ENCODE data around the gene CRIM1.

CRIM1 gene

DNA sequence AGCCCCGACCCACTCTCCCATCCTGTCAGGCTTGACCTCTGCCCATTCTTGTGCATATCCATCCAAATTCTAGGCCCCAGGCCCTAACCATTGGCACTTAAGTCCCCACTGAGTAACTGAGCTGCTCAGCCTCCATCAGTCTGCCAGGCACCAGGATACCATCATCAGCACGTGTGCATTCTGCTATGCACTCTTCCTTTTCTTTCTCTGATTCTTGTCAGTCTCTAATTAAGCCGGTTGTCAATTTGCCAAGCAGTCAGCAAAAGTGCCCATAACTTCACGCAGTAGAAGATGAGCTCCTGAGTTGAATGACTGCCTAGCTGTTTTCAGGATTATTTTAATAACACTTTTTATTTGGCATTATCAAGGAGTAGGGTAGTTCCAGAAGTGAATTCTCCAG lies 135.2 kb downstream of the CRIM1 start:
- no peak for DNase-seq

- DNase-seq, result no peak
Observed at GRCh38 chr2:36492216-36492945, 136.8 kb downstream of the CRIM1 start.

- DNase-seq, result no peak
Observed at GRCh38 chr2:36493306-36493705, 137.7 kb downstream of the CRIM1 start.

GRCh38 chr2:36497570-36498163 lies 142.1 kb downstream of the CRIM1 start:
- no peak for DNase-seq

DNA sequence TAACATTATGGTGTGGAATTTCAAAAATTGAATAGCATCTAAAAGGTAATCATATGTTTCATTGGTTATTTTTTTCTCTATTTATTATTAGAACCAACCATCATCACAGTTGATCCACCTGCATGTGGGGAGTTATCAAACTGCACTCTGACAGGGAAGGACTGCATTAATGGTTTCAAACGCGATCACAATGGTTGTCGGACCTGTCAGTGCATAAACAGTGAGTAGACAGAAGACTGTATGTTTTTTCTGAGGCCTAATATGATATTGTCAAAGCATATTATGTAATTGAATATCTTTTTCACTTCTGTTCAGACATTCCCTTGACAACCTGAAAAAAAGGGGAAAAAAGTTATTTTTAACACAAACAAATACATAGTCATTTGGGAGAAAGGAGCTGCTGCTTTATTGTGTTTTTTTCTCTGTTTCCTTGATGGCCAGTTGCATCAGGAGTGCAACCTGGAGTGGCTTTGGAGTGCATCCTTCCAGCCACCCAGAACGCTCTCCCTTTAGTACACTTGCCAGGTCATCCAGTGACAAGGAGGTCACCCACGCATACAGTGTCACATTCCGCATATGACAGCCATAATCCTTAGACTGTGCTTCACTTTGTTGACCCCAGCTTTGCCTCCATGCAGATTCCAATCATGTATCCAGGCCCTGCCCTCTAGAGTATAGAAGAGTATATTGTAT lies 143.7 kb downstream of the CRIM1 start:
- DNase-seq, result no peak

GRCh38 chr2:36500072-36500471 lies 144.5 kb downstream of the CRIM1 start:
- no peak for DNase-seq

DNA sequence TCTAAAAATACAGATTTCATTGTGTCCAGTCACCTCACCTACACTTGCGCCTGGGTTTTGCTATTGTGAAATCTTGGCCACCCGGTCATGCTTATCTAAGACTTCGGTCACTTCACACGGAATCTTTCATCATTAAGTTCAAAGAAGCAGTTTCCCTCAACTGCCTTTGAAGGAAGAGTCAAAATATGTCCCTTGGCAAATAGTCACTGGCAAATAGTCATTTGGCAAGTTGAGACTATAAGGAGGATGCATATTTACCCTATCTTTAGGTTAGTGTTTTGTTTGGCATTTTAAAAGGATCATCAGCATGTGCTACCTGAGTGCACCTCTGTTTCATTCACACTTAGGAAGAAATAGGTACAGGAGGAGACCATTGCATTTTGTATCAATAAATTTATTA lies 146.5 kb downstream of the CRIM1 start:
- no peak for DNase-seq

DNA sequence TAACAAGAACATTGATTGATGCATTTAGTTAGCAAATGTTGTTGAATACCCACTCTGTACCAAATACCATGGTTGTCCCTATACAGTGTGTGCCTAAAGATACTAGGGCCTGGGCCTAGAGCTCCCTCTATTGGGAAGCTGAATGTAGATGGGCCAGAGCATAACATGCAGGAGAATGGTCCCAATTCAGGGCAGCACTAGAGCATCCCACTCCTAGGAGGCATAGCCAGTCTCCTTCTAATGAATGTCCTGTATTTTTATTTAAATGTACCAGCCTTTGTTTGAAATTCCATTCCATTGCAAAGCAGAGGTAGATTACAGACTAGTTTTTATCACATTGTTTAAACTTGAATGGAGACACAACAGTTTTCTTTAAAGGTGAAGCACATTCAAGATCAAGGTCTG lies 151.8 kb downstream of the CRIM1 start:
- DNase-seq, result peak; percentile 9

DNA sequence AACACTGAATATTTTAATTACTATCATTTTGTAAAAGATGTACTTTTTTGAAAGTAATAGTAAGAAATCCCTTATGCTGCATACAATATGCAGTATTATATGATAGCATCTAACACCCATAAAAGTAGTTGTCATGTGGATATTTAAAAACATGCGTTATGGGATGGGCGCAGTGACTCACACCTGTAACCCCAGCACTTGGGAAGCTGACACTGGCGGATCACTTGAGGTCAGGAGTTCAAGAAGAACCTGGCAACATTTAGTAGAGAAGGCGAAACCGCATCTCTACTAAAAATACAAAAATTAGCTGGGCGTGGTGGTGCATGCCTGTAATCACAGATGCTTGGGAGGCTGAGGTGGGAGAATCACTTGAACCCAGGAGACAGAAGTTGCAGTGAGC lies 153.5 kb downstream of the CRIM1 start:
- DNase-seq, result no peak

- DNase-seq, result no peak
Observed at GRCh38 chr2:36511858-36512603, 156.5 kb downstream of the CRIM1 start.

DNA sequence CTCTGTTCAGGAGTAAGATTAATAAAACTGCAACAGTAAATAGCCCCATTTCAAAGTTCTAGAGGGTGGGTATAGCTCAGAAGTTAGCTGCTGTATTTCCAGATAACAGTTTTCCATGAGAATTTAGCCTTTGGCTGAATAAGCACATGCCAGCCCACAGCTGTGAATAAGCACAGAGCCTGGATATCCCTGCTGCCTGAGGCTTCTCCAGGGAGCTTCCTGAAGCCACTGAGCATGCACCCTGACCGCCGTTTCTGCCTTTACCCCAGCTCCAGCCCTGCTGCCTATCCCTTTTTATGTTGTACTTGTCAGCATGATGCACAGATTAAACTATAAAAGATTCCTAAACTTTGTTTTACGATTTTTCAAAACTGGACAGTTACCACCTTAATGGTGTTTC lies 157.1 kb downstream of the CRIM1 start:
- DNase-seq, result no peak

DNA sequence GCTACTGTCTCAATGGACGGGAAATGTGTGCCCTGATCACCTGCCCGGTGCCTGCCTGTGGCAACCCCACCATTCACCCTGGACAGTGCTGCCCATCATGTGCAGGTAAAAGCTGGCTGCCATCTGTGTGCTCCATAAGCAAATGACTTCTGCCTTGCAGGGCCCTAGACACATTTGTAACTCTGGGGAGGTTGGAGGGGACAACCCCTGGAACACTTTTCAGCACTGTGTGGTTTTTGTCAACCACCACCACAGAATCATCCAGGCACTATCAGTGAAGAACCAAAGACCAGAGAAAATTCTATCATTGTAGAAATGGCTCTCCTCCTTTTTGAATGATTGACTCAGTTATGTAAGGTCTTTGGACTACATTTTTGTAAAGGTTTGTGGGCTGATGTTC lies 158.1 kb downstream of the CRIM1 start:
- no peak for DNase-seq

DNA sequence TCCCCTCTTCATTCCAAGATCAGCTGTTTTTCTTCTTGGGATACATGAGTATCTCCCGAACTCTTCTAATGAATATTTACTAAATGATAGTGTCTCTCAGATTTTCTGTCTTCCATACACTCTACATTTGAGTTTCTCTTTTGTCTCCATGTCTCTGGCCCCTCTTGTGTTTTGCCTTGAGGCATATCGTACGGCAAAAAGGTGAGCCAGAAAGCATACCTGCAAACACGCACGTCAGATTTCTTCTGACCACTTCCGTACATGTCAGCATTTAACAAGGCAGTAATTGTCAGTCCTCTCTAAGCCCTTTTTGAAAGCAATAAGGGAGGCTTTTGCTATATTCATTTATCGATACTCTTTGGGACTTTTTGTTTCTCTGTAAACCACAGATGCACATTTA lies 160.0 kb downstream of the CRIM1 start:
- no peak for DNase-seq

DNA sequence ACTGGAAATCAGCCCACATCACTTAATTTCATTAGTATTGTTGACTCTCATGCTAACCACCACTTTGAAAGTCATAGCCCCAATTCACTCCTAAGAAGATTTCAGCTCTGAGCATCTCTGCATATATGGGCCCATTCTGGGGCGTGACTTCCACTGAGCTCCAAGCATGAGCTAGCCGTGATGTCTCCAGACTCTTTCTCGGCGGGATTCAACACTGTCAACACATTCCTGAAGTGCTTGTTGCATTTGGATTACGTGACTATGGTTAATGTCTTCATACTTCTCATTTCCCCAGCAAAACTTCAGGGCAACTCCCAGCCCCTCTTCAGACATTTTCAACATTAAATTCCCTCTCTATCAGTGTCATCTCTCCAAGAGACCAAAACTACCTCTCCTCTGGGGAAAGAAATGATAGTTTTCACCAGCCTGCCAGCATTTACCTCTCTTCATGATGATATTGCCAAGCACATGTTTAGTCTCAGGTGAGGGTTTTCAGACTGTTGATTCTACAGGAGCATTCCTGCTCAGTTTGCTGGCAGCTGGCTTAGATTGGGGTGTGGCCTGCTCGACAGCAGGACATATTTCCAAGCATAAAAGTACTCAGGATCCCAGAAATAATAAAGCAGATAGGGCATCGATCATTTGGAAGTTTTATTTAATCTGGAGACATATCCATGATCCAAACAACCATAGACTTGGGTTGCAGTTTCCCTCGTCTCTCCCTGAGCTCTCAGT lies 160.7 kb downstream of the CRIM1 start:
- no peak for DNase-seq

GRCh38 chr2:36520431-36520830 lies 164.9 kb downstream of the CRIM1 start:
- DNase-seq, result no peak

GRCh38 chr2:36523153-36523552 lies 167.6 kb downstream of the CRIM1 start:
- DNase-seq, result no peak

DNA sequence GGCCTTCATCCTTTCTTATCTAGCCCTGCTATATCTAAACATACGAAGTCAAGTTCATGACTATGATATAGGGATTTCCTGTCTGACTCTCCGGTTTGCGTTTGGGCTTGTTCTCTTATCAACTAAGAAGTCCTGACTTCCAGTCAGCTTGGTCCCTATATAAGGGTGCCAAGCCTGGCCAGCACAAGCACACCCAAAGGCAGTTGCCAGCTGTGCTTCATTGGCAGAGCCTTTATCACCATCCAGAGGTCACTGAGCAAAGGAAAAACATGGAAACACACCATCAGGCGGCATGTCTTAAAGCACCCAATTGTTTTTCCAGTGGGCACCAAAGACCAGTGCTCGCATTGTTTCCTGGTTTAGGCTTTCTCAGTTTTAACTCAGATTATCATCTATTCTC lies 169.7 kb downstream of the CRIM1 start:
- DNase-seq, result no peak

DNA sequence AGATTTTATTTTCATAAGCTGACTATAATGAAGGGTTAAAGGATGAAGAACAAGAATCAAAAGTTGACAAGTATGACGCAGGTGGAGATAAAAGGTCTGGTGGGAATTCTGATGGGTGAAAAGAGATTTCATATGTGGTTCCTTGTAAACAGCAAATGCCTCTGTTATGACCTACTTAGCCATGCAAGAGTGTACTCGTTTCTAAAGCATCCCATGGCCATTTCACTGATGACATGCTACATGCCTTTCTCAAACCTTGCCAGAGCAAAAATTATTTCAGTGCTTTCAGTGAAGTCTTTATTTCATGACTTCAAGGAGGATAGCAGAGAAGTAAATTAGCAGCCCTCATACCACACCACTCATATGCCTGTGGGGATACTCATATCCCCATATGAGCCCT lies 170.6 kb downstream of the CRIM1 start:
- DNase-seq, result no peak

GRCh38 chr2:36528274-36528673 lies 172.7 kb downstream of the CRIM1 start:
- DNase-seq, result no peak

GRCh38 chr2:36528766-36529392 lies 173.3 kb downstream of the CRIM1 start:
- DNase-seq, result no peak

DNA sequence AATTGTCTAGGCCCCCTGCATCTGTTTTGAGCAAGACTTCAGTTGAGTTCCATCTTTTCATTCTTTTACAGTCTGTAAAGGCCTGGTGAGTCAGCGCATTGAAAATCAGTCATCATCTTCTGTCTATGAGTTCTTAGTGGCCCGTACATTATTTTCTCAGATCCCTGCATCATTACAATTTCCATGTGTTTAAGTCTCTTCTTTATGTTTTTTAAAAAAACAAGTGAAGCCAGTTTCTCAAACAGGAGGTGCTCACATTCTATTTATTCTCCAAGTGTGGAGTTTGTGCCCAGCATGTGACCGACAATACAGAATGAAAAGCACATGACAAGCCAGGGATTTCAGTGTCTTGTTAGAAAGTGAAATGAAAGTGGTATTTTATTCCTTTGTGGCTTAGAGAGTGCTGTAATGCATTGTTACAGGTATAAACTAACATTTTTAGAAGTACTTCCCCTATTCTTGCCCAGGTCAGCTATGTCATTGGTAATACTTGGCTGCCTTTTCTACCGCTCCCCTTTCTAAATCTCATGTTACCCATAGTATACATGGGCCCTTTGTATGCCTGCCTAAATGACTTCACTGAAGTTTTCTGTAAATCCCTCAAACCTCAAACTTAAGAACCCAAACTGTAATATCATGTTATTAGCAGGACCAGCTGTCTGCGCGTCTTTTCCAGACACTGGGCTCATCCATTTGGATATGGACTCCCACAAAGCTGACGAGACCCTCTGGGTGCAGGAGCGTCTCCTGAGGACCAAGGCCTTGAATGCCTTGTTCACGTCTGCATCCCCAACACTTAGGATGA lies 174.8 kb downstream of the CRIM1 start:
- DNase-seq, result no peak

DNA sequence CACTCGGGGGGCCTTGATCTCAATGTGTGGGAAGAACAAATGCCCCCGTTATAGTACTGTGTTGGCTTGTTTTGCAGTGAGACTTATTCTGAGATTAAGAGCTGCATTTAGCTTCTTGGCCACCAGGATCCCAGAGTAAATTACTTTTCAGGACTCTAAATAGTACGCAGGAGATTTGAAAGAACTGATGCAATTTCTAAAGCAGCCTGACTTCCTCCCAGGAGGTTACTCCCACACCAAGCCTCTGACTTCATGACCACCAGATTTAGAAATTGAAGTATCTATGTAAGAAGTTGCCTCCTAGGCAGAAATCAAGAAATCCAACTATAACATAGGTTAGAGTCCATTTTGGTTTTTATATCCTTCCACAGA lies 175.4 kb downstream of the CRIM1 start:
- no peak for DNase-seq
